HG02970 (cell line): Measurements from ENCODE around the gene C9orf50.

ENCODE experiments used
- ATAC-seq: cut with Tn5 transposase; IDR thresholded peaks from one replicate; pipeline ENCODE4 v1.9.1; 2021; ENCODE audit warnings: mild to moderate bottlenecking, moderate library complexity, moderate number of reproducible peaks; ENCODE audit not compliant: unreplicated experiment, low FRiP score

Gene C9orf50

GRCh38 chr9:129633207-129633606 is 12.3 kb upstream of the C9orf50 start:
- no peak for ATAC-seq

- no peak for ATAC-seq
Measured at GRCh38 chr9:129632460-129632859, 11.6 kb upstream of the C9orf50 start.

GRCh38 chr9:129631674-129632129 is 10.8 kb upstream of the C9orf50 start:
- ATAC-seq: no peak

GRCh38 chr9:129630967-129631673 is 10.2 kb upstream of the C9orf50 start:
- no peak for ATAC-seq

GRCh38 chr9:129629251-129629820 is 8.4 kb upstream of the C9orf50 start:
- ATAC-seq: no peak

GRCh38 chr9:129628709-129629108 is 7.8 kb upstream of the C9orf50 start:
- ATAC-seq: no peak

GRCh38 chr9:129627556-129628440 is 6.9 kb upstream of the C9orf50 start:
- ATAC-seq: no peak

- ATAC-seq: peak; percentile 12
Measured at GRCh38 chr9:129626625-129627284, 5.9 kb upstream of the C9orf50 start.

GRCh38 chr9:129626079-129626624 is 5.3 kb upstream of the C9orf50 start, which contains the start of gene NTMT1:
Gene NTMT1, plus strand, starts transcription at chr9:129626163. Its CDS starts 6,541 bp downstream, at chr9:129632704.
- peak; percentile 82 for ATAC-seq

- ATAC-seq: no peak
Measured at GRCh38 chr9:129624947-129625346, 4.0 kb upstream of the C9orf50 start.

GRCh38 chr9:129624168-129624759 is 3.4 kb upstream of the C9orf50 start:
- no peak for ATAC-seq

GRCh38 chr9:129623331-129623730 is 2.4 kb upstream of the C9orf50 start:
- ATAC-seq: no peak

- ATAC-seq: no peak
Measured at GRCh38 chr9:129619787-129620668, 873 bp downstream of the C9orf50 start.

GRCh38 chr9:129617167-129617566 is 3.7 kb downstream of the C9orf50 start:
- ATAC-seq: no peak

- ATAC-seq: no peak
Measured at GRCh38 chr9:129615407-129616285, 5.3 kb downstream of the C9orf50 start.

- no peak for ATAC-seq
Measured at GRCh38 chr9:129614932-129615331, 6.0 kb downstream of the C9orf50 start.

- no peak for ATAC-seq
Measured at GRCh38 chr9:129613520-129614175, 7.3 kb downstream of the C9orf50 start.
